Left hindlimb (tissue), 1 donor: Measurements from ENCODE around the gene TWNK.
"Not testable (repeated sequence)": the region's sequence is repeated elsewhere in the genome, so short reads cannot be mapped to it uniquely, and the experiment has no call there.

Source experiments
- DNase-seq: peaks from one replicate; pipeline ENCODE4 v3.0.0-alpha.2; 2018

Gene TWNK

DNA sequence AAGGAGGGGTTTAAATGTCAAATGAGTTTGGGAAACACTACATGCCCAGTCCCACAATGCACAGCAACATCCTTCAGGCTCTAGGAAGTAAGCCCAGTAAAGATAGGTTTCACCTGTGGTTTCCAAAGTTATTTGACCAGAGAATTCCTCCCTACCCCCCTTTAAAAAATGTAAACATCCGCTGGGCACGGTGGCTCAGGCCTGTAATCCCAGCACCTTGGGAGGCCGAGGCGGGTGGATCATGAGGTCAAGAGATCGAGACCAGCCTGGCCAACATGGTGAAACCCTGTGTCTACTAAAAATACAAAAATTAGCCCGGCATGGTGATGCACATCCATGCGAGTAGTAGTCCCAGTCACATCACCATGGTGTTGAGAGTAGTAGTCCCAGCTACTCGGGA, 11.9 kb upstream of the TWNK start:
- DNase-seq, result not testable (repeated sequence)

DNA sequence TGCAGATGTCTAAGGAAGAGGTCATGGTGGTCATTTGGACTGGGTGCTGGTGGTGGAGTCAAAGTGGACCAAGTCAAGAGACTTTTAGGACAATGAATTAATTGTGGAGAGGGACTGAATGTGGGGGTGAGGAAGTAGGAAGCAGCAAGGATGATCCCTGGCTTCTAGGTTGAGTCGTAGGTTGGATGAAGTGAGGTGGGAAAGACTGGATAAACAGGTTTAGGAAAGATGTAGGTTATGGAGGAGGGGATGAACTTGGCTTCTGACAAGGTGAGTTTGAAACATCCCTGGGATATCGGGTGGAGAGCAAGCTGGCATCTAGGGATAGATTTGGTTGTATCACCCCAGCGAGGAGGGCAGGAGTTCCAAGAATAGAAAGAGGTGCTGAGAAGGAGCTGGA, 10.4 kb upstream of the TWNK start:
- DNase-seq, result no peak

DNA sequence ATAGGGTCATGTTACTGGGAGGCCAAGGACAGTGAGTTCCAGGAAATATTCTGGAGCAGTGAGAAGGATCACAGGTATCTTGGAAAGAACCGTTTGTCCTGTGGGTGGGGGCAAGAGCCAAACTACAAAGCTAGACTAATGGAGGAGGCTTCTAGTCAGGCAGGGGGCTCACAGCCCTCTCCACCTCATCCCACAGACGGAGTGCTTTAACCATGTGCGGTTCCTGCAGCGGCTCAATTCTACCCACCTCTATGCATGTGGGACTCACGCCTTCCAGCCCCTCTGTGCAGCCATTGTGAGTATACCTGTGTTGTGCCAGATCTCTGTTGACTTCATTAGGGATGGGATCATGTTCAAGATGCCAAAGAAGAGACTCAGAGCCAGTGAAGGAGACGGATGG, 9.9 kb upstream of the TWNK start:
- no peak for DNase-seq

DNA sequence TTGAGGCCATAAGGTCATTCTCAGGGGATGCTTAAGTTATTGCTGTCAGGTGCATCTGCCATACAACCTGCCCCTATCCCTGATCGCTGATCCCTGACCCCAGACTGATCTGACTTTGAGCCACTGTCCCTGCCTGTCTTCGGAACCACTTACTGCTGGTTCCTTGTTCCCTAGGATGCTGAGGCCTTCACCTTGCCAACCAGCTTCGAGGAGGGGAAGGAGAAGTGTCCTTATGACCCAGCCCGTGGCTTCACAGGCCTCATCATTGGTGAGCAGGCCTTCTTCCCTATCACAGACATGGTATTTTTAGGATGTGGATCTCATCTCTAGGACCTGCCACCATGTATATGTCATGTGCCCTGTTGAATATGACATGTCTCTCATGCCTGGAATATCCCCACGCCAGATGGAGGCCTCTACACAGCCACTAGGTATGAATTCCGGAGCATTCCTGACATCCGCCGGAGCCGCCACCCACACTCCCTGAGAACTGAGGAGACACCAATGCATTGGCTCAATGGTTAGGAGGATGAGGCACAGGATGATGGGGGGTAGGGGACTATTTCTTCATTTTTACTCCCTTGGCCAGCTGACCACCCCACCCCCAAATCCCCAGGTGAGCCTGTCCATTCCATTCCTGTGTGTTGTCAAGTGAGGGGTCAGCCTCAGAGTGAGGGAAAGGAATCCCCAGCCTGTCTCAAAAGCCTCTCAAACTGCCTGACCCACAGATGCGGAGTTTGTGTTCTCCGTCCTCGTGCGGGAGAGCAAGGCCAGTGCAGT, 9.0 kb upstream of the TWNK start:
- DNase-seq, result no peak

- DNase-seq, result no peak
These were observed 8.5 kb upstream of the TWNK start for GRCh38 chr10:100978901-100979195.

- DNase-seq, result no peak
These were observed 7.5 kb upstream of the TWNK start for GRCh38 chr10:100979791-100980272.

DNA sequence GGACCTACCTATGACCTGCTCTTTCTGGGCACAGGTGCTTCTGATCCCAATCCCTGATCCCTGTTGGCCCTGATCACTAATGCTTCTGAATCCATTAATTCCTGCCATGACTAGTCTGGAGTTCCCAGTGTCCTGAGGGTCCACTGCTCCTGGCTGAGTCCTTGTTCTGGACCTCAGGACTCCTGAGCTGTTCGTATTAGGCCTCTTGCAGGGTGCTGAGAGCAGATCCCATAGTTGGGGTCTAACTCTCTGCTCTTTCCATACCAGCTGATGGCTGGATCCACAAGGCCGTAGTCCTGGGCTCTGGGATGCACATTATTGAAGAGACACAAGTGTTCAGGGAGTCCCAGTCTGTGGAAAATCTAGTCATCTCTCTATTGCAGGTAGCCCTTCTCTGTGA, 7.0 kb upstream of the TWNK start:
- DNase-seq, result no peak

DNA sequence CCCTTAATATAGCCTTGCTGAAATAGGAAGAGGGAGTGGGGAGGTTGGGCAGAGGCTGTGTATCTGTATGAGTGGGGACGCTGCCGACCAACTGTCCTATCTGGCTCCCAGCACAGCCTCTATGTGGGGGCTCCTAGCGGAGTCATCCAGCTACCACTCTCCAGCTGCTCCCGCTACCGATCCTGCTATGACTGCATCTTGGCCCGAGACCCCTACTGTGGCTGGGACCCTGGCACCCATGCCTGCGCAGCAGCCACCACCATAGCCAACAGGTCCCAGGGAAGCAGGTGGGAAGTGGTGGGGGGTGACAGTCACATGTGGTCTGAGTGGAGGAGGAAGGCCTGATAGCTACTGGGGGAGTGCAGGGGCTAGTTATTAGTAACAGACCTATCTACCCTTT, 6.6 kb upstream of the TWNK start:
- DNase-seq, result no peak

DNA sequence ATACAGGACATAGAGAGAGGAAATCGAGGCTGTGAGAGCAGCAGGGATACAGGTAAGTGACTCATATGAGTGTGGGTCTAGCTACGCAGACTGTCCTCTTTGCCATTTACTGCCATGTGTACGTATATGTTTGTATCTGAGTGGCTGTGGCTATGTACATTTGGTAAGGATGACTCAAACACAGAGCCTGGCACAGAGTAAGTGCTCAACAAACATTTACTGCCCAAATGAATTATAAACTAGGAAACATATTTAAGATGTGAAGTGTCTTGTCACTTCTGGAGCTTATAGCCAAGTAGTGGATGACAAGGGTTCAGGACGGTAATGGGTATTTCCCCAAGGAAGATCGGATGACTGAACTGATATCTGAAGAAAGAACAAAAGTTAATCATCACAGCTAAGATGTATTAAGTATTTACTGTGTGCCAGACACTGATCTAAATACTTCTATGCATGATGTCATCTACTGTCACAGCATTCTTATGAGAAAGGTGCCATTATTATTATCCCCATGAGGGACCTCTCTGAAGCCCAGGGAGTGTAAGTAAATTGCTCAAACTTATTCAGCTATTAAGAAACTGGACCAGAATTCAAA, 6.1 kb upstream of the TWNK start:
- no peak for DNase-seq

DNA sequence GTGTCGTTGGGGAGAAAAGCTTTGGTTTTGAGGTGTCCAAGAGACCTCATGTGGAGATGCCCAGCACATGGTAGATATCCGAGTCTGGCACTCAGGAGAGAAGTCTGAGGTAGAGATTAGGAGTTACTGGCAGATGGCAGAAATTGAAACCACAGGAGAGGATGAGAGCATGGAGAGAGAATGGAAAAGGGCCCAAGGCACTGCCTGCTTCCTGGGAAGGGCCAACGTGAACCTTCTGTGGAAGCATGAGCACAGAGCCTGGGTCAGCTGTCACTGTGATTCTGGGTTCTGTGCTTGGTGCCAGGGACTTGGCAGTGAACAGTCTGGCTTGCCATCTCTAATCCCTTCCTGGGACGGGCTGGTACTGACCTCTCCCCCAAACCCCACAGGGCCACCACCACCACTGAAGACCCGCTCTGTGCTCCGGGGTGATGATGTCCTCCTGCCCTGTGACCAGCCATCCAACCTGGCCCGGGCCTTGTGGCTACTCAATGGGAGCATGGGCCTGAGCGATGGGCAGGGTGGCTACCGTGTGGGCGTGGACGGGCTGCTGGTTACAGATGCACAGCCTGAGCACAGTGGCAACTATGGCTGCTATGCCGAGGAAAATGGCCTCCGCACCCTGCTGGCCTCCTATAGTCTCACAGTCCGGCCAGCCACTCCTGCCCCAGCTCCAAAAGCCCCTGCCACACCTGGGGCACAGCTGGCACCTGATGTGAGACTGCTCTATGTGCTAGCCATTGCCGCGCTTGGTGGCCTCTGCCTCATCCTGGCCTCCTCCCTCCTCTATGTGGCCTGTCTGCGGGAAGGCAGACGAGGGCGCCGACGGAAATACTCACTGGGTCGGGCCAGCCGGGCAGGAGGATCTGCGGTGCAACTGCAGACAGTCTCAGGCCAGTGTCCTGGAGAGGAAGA, 4.2 kb upstream of the TWNK start:
- DNase-seq, result no peak

- no peak for DNase-seq
These were observed 3.3 kb upstream of the TWNK start for GRCh38 chr10:100983868-100984671.

DNA sequence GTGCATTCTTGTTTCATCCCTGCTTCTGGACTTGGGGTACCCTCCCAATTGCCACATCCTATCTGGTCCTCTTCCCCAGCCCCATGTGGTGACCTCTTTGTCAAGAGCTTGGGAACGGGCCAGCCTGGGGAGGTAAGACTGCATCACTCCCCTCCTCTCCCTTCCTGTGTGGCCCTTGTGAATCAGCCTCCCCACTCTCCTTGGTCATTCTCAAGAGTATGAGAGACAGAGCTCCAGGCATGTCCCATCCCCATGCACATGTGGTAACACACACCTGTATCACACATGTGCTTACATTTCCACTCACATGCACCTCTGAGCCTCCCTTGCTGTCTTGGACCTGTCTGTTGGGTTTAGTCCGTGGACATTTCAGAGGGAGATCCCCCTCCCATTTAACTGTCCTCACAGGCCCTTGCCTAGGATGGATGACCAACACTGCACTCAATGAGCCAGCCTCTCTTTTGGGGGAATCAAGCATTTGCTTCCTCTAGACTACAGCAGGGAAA, 2.6 kb upstream of the TWNK start:
- no peak for DNase-seq

DNA sequence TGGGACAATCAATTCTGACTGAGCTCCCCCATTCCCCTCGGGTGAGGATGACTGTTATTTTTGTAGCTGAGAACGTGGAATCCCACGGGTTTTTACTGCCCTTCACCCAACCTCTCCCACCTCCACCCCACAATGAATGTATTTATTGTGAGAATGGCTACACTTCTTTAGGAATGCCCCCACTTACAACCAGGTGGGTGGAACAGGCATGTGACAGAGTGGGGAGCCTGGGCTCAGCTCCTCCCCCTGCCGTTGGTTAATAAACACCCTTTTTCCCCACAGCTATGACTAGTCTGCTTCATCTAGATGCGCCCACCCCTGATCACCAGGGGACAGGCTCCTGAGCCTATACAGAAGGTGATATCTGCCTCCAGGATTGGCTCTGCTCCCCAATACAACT, 2.0 kb upstream of the TWNK start:
- DNase-seq, result no peak

GRCh38 chr10:100986623-100986951, 756 bp upstream of the TWNK start:
- DNase-seq, result no peak

DNA sequence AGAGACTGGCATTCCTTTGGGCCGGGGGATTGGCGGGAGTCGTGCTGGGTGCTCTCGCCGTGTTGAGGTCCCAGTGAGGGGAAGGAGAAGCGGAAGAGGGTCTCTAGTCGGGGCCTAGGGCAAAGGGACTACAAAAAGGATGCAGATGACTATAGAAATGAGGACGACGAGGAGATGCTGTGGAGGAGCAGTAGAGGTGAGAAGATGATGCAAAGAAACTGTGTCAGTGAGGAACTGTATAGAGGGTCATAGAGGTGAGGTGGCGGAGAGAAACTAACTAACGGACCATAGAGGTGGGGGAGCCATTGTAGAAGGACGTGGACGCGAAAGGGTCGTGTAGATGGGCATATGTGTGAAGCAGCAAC, 324 bp downstream of the TWNK start:
- DNase-seq, result no peak

- DNase-seq, result no peak
These were observed 823 bp downstream of the TWNK start for GRCh38 chr10:100988166-100988565.

GRCh38 chr10:100989088-100989487, 1.7 kb downstream of the TWNK start:
- no peak for DNase-seq

- peak; percentile 55 for DNase-seq
These were observed 6.8 kb downstream of the TWNK start for GRCh38 chr10:100993986-100994708.

DNA sequence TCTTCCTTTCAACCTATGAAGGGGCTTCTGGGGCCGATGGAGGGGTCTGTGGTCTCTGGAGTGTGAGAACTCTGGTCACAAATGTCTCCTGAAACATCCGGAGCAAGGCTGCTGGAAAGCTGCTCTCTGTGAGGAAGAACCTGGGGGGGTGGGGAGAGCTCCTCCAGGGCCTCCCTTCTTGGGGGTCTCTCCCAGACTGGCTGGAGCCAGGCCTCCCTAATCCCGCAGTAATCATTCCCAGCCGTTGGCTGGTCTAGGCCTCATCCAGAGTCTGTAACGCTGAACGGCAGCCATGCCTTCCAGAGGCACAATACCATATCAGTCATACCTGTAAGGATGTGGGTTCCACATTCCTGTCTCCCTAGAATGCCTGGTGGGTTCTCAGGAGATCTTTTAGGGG, 7.8 kb downstream of the TWNK start:
- DNase-seq, result no peak

GRCh38 chr10:100996678-100997359, 9.5 kb downstream of the TWNK start:
- no peak for DNase-seq

DNA sequence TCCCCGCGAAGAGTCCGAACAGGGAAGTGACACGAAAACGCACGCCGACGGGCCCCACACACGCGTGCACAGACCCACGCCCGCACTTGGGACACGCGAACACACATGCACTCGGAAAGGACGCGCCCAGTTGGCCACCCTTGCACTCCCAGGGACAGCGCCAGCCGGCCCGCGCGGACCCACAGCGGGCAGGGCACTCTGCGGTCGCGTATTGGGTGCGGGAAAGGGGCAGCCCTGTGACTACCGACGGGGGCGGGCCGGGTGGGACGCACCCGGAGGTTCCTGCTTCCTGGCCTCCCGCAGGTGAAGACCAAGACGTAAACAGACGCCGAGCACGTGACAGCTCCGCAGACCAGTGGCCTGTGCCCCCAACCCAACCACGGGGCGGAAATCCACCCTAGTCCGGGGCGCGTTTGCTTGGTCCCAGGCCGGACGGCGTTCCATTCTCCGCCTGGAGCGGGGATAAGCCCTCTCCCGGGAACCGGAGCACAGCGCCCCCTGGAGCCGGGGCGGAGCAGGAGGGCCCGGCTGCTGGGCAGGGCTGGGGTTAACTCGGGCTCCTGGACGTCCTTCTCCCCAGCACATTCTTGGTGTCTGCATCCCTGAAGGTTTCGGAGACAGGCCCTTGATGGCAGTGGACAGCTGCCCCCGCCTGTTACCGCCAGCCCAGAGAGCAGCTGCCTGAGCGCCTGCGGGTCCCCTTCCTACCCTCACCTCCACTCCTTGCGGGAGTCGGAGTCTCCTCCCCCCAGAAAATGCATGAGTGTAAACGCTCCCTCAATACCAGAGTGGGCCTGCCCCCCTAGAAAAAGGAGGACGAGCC, 10.2 kb downstream of the TWNK start:
- DNase-seq, result peak; percentile 63
